Immature natural killer cell (primary cell): ENCODE results near the gene RALGDS. TPM values are rescaled to one million over a fixed set of nuclear protein-coding genes. Genes with fewer than 3 reads are reported as not detected.

Source experiments
- DNase-seq, 3 donors: peaks; one replicate each; pipeline ENCODE4 v3.0.0; 2022; ENCODE audit warnings: mixed read lengths in 1 of 3
- H3K27ac Mint-ChIP-seq, 6 donors: one replicate each; pipeline ENCODE4 v1.8.0; 2020; ENCODE audit warnings: mixed read lengths in 6 of 6, mild to moderate bottlenecking in 5 of 6, inconsistent platforms in 4 of 6, moderate library complexity in 3 of 6
- H3K27me3 Mint-ChIP-seq, 3 donors: one replicate each; pipeline ENCODE4 v1.8.0; 2020 to 2021; ENCODE audit warnings: low read depth in 3 of 3, mild to moderate bottlenecking in 3 of 3, mixed read lengths in 3 of 3, moderate library complexity in 3 of 3, inconsistent platforms in 1 of 3
- H3K36me3 Mint-ChIP-seq, 3 donors: one replicate each; pipeline ENCODE4 v1.8.0; 2020; ENCODE audit warnings: mixed read lengths in 3 of 3, inconsistent platforms in 2 of 3, mild to moderate bottlenecking in 2 of 3
- H3K4me1 Mint-ChIP-seq, 2 donors: one replicate each; pipeline ENCODE4 v1.8.0; 2020; ENCODE audit warnings: inconsistent platforms in 2 of 2, mild to moderate bottlenecking in 2 of 2, mixed read lengths in 2 of 2, moderate library complexity in 1 of 2
- H3K4me3 Mint-ChIP-seq, 5 donors: one replicate each; pipeline ENCODE4 v1.8.0; 2020; ENCODE audit warnings: mild to moderate bottlenecking in 5 of 5, mixed read lengths in 5 of 5, inconsistent platforms in 3 of 5, moderate library complexity in 3 of 5
- H3K9me3 Mint-ChIP-seq, 6 donors: one replicate each; pipeline ENCODE4 v1.8.0; 2020; ENCODE audit warnings: mild to moderate bottlenecking in 6 of 6, mixed read lengths in 6 of 6, inconsistent platforms in 4 of 6, moderate library complexity in 3 of 6
- polyA plus RNA-seq, 3 donors: library from polyadenylated mRNA; unstranded; fragments of 300-500 nt; fragmentation: Illumina TruSeq; gene quantifications; one replicate each; pipeline ENCODE4 v1.2.3, GENCODE V29; 2021

RALGDS gene
- polyA plus RNA-seq, 3 donors from 2014 or later = 31.2 to 68.8 (median 31.6) TPM

GRCh38 chr9:133146746-133147411, 25.8 kb upstream of the RALGDS start:
- H3K27me3 Mint-ChIP-seq = peaks cover 20 to 28% (median 20%) of the 10 kb centered on the region in 3 donors
- no peaks in the 10 kb centered on the region for H3K36me3 Mint-ChIP-seq
- peaks cover 54 to 62% of the 10 kb centered on the region in 2 donors for H3K4me1 Mint-ChIP-seq
- peak overlapping the region in 2 of 5 donors; percentile 25 to 85 for H3K4me3 Mint-ChIP-seq
- H3K9me3 Mint-ChIP-seq = no peaks in the 10 kb centered on the region
- H3K27ac Mint-ChIP-seq = peak overlapping the region; percentile 93 to 98 (median 96)
- DNase-seq = no peak

GRCh38 chr9:133144904-133145851, 24.1 kb upstream of the RALGDS start:
- peak overlapping the region; percentile 77 to 84 (median 80) for H3K4me3 Mint-ChIP-seq
- peaks cover 65 to 73% of the 10 kb centered on the region in 2 donors for H3K4me1 Mint-ChIP-seq
- H3K27me3 Mint-ChIP-seq = peaks cover 22 to 26% (median 23%) of the 10 kb centered on the region in 3 donors
- DNase-seq = no peak
- no peaks in the 10 kb centered on the region for H3K36me3 Mint-ChIP-seq
- no peaks in the 10 kb centered on the region for H3K9me3 Mint-ChIP-seq
- H3K27ac Mint-ChIP-seq = peak overlapping the region; percentile 93 to 97 (median 96)

GRCh38 chr9:133144142-133144903, 23.3 kb upstream of the RALGDS start:
- DNase-seq = peak; percentile 97 to 99 (median 98)
- Mint-ChIP-seq H3K27me3 (peaks cover 22 to 24% (median 23%) of the 10 kb centered on the region in 3 donors), H3K4me3 (peak overlapping the region; percentile 77 to 84 (median 80)), H3K9me3 (no peaks in the 10 kb centered on the region), H3K4me1 (peaks cover 65 to 70% of the 10 kb centered on the region in 2 donors), H3K27ac (peak overlapping the region; percentile 93 to 97 (median 96)), H3K36me3 (no peaks in the 10 kb centered on the region)

- no peaks in the 10 kb centered on the region for H3K36me3 Mint-ChIP-seq
- no peaks in the 10 kb centered on the region for H3K9me3 Mint-ChIP-seq
- DNase-seq = no peak
- H3K4me1 Mint-ChIP-seq = peaks cover 65 to 73% of the 10 kb centered on the region in 2 donors
- H3K27ac Mint-ChIP-seq = peak overlapping the region; percentile 96 to 99 (median 98)
- H3K4me3 Mint-ChIP-seq = peak overlapping the region; percentile 77 to 84 (median 80)
- H3K27me3 Mint-ChIP-seq = peaks cover 22 to 23% (median 23%) of the 10 kb centered on the region in 3 donors
Measured at GRCh38 chr9:133143639-133144141, 22.6 kb upstream of the RALGDS start.

GRCh38 chr9:133142684-133143622, 21.9 kb upstream of the RALGDS start:
- Mint-ChIP-seq H3K36me3 (no peaks in the 10 kb centered on the region), H3K4me3 (peak overlapping the region; percentile 48 to 74 (median 66)), H3K9me3 (no peaks in the 10 kb centered on the region), H3K27ac (peak overlapping the region; percentile 96 to 99 (median 98)), H3K27me3 (peaks cover 16 to 23% (median 19%) of the 10 kb centered on the region in 3 donors), H3K4me1 (peaks cover 58 to 67% of the 10 kb centered on the region in 2 donors)
- no peak for DNase-seq

GRCh38 chr9:133141833-133142595, 21.0 kb upstream of the RALGDS start:
- H3K36me3 Mint-ChIP-seq = no peaks in the 10 kb centered on the region
- peak; percentile 84 to 90 (median 86) for DNase-seq
- H3K4me1 Mint-ChIP-seq = peaks cover 50 to 60% of the 10 kb centered on the region in 2 donors
- peak overlapping the region; percentile 30 to 70 (median 66) for H3K4me3 Mint-ChIP-seq
- peaks cover 13 to 20% (median 19%) of the 10 kb centered on the region in 3 donors for H3K27me3 Mint-ChIP-seq
- no peaks in the 10 kb centered on the region for H3K9me3 Mint-ChIP-seq
- H3K27ac Mint-ChIP-seq = peak overlapping the region; percentile 96 to 99 (median 98)

GRCh38 chr9:133140606-133141005, 19.6 kb upstream of the RALGDS start:
- no peak for DNase-seq
- peaks cover 53 to 58% of the 10 kb centered on the region in 2 donors for H3K4me1 Mint-ChIP-seq
- H3K27me3 Mint-ChIP-seq = peaks cover 17 to 20% (median 19%) of the 10 kb centered on the region in 3 donors
- no peaks in the 10 kb centered on the region for H3K9me3 Mint-ChIP-seq
- H3K4me3 Mint-ChIP-seq = peak overlapping the region in 1 of 5 donors; percentile 70
- peaks cover 0 to 3% (median 0%) of the 10 kb centered on the region in 3 donors for H3K36me3 Mint-ChIP-seq
- peak overlapping the region; percentile 96 to 99 (median 98) for H3K27ac Mint-ChIP-seq

- Mint-ChIP-seq H3K4me1 (peaks cover 52 to 58% of the 10 kb centered on the region in 2 donors), H3K9me3 (no peaks in the 10 kb centered on the region), H3K4me3 (no peak overlapping the region), H3K36me3 (peaks cover 0 to 3% (median 0%) of the 10 kb centered on the region in 3 donors), H3K27ac (peak overlapping the region in 2 of 6 donors; percentile 74 to 77), H3K27me3 (peaks cover 18 to 20% (median 19%) of the 10 kb centered on the region in 3 donors)
- no peak for DNase-seq
Measured at GRCh38 chr9:133140174-133140505, 19.1 kb upstream of the RALGDS start.

- DNase-seq = no peak
- no peaks in the 10 kb centered on the region for H3K9me3 Mint-ChIP-seq
- H3K27me3 Mint-ChIP-seq = peaks cover 17 to 22% (median 20%) of the 10 kb centered on the region in 3 donors
- H3K27ac Mint-ChIP-seq = peak overlapping the region in 5 of 6 donors; percentile 23 to 83 (median 69)
- no peak overlapping the region for H3K4me3 Mint-ChIP-seq
- H3K36me3 Mint-ChIP-seq = peaks cover 0 to 3% (median 0%) of the 10 kb centered on the region in 3 donors
- H3K4me1 Mint-ChIP-seq = peaks cover 52 to 58% of the 10 kb centered on the region in 2 donors
Measured at GRCh38 chr9:133139246-133140173, 18.5 kb upstream of the RALGDS start.

GRCh38 chr9:133137451-133138231, 16.6 kb upstream of the RALGDS start:
- Mint-ChIP-seq H3K36me3 (peaks cover 0 to 3% (median 0%) of the 10 kb centered on the region in 3 donors), H3K4me1 (peaks cover 53 to 59% of the 10 kb centered on the region in 2 donors), H3K27ac (peak overlapping the region; percentile 39 to 88 (median 62)), H3K9me3 (no peaks in the 10 kb centered on the region), H3K27me3 (peaks cover 16 to 23% (median 17%) of the 10 kb centered on the region in 3 donors), H3K4me3 (no peak overlapping the region)
- no peak for DNase-seq
